HG03066 (cell line): ENCODE results near the gene GPR141.

ENCODE experiments used
- ATAC-seq: cut with Tn5 transposase; IDR thresholded peaks from one replicate; pipeline ENCODE4 v1.9.1; 2021; ENCODE audit warnings: low read depth; ENCODE audit not compliant: unreplicated experiment

The GPR141 gene

DNA sequence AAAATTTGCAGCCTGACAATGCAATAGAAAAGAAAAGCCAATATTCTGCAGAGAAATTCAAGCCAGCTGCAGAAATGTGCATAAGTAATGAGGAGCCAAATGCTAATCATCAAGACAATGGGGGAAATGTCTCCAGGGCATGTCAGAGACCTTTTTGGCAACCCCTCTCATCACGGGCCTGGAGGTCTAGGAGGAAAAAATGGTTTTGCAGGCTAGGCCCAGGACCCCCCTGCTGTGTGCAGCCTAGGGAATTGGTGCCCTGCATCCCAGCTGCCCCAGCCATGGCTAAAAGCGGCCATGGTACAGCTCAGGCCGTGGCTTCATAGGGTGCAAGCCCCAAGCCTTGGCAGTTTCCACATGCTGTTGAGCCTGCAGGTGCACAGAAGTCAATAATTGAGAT is 92.4 kb downstream of the GPR141 start:
- ATAC-seq, result no peak

DNA sequence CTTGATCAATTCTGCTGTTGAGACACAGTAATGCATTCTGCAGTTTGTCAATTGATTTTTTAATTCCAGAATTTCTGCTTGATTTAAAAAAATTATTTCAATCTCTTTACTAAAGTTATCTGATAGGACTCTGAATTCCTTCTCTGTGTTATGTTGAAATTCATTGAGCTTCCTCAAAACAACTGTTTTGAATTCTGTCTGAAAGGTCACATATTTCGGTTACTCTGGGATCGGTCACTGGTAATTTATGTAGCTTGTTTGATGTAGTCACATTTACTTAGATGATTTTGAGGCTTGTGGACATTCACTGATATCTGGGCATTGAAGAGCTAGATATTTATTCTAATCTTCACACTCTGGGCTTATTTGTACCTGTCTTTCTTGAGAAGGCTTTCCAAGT is 97.6 kb downstream of the GPR141 start:
- no peak for ATAC-seq

DNA sequence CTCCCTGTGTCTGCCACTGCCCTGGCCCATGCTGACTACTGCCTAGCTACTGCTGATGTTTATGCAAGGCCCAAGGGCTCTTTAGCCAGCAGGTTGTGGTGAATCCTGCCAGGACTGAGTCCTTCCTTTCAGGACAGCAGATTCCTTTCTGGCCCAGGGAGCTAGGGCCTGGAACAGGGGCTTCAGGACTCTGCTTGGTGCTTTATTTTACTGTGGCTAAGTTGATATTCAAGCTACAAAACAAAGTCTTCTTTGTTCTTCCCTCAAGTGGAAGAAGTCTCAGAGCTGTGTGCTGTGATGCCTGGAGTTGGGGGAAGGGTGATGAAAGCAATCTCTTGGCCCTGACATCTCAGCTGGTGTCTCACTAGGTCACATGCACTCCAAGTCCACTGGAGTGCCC is 98.6 kb downstream of the GPR141 start:
- ATAC-seq, result no peak

DNA sequence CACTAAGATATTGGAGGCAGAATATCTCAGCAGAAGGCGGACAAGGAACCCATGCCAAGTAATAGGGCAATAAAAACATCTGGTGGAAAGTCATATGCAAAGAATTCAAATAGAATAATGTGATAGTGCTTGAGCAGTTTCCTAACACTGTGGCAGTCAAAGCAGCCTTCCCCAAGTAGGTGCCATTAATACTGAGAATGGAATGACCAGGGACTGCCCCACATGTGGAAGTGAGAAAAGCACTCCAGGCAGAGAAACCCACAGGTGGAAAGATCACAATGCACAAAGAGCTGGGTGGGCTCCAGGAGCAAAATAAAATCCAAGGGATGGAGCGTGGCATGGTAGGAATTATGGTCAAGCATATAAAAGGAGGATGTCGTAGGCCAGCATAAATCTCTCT is 100.4 kb downstream of the GPR141 start:
- ATAC-seq, result no peak

DNA sequence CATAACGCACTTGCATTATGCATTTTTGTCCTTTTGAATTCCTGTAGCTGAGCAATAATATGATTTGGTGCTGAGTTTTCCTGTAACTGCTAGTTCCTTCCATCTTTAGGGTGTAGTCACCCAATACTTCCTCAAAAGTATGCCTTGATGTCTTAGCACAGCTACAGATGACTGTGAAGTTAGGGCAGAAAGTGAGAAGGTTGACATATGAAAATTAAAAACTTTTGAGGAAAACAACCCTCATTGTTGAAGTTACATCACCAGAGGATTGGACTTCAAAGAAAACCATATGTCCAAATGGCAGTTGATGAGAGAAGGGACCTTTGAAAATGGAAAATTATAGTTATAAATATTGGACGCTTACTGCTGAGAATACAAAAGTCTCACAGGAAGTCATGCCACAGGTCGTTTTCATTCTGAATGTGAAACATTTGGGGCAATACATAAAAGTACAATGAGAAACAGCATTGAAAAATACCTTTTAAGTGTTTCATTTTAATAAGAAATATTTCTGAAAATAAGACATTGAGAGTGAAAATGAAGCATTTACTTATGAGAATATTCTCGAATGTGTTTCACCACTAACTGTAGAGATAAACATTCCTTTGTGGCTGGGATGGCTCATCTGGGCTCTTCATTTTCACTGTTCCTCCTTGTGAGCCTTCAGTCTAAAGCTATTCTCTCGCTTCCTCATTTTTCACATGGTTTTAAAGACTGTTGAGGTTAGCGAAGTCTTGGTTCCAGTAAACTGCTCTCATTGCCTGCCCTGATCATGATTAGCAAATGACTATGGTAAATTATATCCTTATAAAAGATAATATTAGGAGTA is 103.4 kb downstream of the GPR141 start:
- ATAC-seq, result peak; percentile 90
